ENCODE results near the gene CAPN14.

Gene CAPN14

DNA sequence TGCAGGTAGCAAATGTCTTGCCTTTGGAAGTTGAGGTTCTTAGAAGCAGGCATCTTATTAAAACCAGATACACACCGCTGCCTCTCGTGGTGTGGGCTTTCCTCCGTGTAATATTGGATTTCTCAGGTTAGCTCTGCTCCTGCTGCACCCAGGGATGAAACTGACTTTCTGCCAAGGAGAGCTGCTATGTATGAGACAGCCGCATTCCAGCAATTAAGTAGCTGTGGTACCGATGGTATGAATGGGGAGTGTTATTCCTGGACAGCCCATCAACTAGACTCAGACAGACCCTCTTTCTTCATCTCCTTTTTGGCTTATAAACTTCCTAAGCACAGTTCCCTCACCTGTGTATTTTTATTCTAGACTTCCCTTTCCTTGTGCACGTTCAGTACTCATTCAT lies 9.8 kb upstream of the CAPN14 start:
- no peak for DNase-seq (ENCODE audit: low spot score)

DNA sequence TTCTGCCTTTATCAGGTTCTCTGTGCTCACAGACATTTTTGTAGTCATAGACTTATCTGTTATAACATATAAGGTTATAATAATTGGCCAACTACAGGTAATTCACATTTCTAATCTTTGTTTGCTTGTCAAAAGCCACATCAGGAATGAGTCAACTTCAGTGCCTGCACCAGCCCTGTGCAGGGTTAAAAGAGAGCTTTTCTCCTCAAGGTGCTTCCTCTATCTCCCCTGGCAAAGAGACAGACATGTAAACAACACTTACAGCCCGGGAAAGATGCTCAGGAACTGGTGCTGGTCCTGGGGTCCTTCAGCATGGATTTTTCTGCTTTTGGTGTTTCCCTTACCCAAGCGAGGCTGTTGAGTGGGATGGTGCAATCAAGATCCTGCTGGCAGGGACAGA lies 9.0 kb upstream of the CAPN14 start:
- no peak for DNase-seq (ENCODE audit: low spot score)

DNA sequence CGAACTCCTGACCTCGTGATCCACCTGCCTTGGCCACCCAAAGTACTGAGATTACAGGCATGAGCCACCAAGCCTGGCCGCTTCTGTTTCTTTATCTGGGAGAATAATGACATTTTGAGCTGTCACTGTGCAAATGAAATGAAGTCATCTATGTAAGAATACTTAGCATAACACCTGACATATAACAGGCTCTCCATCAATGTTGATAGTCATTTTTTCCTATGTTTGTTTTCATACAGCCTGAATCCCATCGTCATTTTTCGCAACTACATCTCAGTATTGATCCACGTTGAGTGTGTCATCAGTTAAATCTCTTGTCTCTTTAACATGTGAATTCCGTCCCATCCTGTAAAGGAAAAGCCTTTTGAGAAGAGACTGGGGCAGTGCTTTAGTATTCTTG lies 6.4 kb upstream of the CAPN14 start:
- no peak for DNase-seq (ENCODE audit: low spot score)

DNA sequence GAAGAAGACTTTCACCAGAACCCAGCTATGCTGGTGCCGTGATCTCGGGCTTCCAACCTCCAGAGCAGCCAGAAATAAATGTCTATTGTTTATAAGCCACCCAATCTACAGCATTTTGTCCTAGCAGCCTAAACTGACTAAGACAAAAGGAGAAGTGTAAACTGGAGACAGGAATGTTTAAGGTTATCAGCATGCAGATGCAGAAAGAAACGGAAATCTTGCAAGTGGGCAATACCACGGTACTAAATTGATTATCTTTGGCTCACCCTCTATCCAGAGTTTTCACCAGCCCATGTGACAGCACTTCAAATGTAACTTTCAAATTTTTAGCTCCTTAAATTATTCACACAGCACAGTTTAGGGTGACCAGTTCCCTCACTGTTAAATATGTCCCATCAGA lies 5.7 kb upstream of the CAPN14 start:
- no peak for DNase-seq (ENCODE audit: low spot score)

DNA sequence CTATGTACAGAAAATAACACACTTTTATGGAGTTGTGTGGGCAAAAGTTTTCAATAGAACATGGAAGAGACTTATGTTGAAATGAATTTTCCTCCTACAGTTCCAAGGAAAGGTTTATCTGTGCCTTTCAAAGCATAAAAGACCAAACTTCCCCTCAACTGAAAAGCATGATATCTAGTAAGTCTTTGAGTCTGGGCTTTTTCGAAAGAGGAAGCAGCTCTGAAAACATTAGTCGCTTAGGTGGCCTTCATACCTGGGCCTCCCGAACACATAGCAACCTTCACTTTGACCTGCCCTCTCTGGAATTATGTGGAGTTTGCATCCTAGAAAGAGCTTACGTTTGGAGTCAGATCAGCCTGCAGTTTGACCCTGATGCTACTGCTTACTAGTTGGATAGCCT lies 4.8 kb upstream of the CAPN14 start:
- no peak for DNase-seq (ENCODE audit: low spot score)

DNA sequence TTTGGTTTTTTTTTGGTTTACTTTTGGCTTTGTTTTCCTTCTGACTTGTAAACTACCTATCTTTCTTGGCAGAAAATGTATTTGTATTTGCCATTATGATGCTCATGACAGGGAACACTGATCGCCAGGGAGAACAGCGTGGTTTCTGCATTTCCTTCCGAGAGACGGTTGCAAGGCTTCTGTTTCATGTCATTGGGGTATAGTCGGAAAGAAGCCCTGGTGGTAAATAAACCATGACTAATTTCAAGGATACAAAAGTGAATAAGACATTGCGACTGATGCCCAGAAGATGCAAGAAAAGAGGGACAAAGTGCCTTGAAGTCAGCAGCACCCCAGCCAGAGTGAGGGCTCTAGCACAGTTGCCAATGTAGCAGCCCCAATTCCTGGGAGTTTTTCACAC lies 4.2 kb upstream of the CAPN14 start:
- no peak for DNase-seq (ENCODE audit: low spot score)

DNA sequence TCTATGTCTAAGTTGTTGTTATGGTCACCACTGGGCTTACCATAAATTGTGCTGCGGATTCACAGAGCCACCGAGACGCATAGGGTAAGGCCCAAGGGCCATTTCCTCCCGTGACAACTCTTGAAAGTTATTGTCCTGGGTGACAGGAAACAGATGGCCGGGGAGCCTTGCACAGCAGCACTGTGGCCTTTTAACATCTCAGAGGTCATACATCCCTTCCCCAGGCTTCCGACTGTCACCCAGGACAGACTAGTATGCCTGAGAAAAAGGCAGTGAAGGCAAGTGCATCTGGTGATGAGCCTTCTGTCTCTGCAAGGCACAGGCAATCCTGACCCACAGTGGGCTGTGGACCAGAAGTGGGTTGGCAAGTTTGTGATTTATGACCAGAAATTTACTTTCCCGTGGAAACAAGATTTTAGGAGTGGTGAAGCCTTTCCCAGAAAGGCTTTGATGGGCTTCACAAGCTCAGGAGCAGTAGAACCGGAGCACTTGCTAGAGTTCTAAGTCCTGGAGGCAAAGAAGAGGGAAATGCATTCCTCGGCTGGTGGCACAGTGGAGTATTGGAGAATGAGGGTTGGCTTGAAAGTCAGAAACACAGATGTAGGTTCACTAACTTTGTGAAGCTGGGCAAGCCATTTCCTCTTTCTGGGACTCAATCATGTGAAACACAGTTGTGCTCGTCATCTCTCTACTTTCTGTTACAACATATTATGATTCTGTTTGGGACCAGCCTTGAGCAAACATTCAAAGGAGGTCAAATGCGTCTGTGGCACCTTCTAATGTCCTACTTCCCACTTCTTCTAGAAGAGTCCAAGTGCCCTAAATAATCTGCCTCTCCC lies 2.0 kb upstream of the CAPN14 start:
- DNase-seq (ENCODE audit: low spot score), result no peak

DNA sequence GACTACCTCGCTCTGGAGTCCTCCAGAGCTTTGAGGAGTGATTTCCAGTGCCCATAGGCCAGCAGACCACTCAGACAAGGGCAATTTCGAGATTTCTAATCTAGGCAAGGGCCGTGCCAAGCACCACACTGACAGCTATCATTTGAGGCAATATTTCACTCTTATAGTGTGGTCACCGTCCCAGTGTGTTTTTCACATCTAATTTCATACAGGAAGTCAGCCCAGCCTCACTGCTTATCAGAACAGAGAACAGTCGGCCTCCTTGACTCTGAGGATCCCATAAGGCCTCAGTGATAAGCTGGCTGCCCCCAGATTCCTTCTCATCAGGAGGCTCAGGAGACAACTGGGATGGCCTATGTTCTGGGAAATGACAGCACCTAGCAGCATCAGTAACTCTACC lies 581 bp downstream of the CAPN14 start:
- DNase-seq (ENCODE audit: low spot score), result no peak

DNA sequence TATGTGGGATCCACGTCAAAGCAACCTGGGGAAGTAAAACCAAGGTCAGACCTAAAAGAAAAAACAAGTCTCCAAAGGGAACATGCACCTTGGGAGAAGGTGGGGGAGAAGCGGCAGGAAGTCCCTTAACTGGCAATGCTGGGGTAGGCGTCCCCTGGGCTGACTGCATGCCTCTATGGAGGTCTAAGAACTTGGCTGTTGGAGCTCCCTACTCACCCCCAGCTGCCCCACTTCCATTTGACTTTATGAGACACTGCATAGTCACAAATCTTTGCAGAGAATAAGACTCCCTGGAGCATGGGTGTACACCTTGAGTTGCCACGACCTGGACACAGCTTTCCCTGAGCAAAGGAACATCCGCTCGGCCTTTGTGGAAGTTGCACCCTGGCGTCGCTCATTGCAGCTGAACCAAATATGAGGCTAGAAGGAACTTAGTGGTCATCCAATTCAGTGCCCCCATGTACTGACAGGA lies 2.8 kb downstream of the CAPN14 start:
- no peak for DNase-seq (ENCODE audit: low spot score)

DNA sequence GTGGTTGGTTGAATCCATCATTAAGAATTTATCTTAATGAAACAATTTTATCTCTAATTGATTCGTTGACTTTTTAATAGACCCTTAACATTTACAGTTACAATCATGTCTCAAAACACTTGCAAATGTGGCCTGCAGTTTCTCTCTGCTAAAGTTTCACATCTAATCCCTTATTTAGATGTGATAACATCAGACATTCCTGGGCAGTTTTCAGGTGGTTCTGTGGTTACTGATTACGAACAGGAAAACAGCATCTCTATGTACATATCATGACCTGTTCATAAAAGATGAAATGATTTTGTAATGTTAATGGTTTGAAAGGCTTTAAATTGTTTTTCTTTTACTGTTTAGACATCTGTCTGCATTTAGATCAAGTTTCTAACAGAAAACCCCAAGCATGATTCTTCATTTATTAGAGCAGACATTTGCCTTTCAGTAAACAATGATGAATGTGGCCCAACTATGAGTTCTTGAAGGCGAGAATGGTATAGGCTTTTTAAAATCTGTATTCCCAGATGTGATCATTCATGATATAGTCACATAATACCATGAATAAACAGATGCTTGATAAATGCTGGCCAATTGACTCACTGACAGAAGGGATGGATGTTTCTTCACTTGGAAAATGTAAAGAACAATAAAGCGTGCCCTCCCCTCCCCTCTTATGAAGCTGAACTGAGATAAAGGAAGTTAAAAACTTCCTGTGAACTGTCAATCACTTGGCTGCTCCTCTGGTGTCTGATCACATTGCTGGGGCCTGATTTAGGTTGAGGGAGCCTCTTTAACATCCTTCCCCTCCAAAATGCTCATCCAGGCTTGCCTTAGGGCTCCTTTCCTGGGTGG lies 3.5 kb downstream of the CAPN14 start:
- no peak for DNase-seq (ENCODE audit: low spot score)

DNA sequence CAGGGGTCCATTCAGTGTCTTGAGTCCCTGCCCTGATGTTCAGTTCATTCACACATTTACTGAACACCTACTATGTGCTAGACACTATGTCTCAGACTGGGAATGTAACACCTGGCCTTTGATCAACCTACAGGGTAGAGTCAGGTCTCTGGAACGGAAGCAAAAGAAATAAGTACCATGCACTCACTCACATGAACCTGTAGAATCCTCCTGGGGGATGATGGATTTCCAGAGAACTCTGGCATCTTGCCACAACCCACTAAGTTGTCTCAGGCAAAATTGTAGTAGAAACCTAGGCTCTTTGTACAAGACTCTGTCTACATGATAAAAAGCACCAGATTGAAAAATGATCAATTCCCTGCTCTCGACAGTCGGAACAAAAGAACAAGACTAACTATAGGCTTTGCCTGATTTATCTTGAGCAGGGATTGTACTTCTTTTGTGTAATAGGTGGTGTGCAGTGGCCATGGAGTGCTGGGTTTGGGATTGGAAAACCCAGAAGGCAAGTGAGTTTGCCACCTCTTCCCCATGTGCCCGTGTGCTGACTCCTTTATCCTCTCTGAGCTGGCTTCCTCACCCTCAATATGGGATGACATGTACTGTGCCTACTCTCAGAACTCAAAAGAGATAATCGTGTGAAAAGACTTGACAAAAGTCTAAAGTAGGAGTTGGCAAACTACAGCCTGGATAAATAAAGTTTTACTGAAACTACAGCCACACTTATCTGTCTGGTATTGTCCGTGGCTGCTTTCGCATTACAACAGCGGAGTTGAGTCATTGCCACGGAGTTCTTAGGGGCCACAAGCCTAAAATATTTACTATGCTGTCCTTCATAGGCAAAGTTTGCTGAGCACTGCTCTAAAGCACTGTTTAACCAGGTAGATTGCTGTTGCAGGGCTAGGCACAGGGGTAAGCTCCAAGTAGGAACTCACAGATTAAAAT lies 4.4 kb downstream of the CAPN14 start:
- DNase-seq (ENCODE audit: low spot score), result no peak

DNA sequence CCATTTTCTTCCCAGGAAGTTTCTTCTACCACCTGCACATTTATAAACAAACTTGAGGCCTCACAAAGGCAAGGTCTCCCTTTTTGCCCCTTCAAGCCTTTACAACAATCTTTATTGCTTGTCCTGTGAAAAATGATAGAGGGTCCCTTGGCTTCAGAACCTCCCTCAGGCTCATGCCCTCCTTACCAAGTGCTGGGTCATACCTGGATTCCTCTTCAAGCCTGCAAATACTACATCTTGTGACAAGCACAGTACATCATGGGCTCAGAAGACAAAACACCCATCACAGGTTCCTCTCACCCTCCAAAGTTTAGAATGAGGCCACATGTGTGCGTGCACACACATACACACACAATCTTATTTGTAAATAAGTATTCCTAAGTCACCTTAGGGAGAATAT lies 9.1 kb downstream of the CAPN14 start:
- no peak for DNase-seq (ENCODE audit: low spot score)

DNA sequence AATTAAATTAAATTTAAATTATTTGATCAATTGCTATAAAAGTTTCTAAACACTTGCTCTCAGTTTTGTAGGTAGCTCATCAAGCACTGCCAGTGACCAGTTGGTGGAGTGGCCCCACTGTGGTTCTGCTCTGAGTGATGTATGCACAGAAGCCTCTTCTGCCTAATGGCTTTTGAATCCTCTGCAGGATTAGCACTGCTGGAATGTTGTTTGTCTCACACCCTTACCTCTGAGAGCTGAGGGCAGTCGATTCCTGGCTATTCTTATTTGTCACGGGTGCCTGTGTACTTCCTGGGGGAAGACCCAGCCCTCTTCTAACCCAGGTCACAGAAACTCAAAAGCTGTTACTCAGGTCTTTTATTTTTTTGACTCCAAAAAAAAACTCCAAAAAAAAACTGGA lies 9.5 kb downstream of the CAPN14 start:
- DNase-seq (ENCODE audit: low spot score), result no peak

DNA sequence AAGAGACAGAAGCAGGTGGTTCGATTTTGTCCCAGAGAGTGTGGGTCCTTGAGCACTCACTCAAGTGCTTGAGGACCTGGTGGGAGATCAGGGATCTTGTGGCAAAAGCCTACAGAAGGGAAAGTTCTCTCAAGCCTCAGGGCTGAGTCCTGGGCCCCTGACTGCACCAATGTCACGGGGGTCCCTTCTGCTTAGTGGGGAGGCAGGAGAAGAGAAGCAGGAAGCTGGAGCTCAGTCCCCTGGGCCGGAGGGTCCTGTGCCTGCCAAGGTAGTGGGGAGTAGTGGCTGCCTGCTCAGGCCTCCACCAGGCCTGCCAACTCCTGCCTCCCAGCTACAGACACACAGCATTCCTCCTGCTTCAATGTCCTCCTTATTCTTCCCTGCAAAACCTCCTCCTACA lies 11.7 kb downstream of the CAPN14 start:
- DNase-seq (ENCODE audit: low spot score), result no peak

DNA sequence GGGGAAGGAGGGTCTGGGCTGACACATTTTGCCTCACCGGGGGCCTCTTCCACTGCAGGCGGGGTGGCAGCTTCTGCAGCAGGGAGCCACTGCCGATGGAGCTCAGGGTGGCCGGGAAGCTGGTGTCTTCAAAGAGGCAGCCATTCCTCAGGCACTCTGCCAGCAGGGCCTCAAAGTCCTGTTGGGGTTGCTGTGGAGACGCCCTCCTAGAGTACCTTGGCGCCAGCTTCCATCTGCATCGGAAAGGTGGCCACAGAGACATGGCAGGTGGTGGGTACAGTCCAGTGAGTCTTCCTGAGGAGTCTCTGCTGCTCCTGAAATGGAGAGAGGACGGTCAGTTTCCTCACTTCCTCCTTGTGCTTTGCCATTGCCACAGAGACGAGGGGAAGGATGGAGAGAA lies 12.1 kb downstream of the CAPN14 start:
- DNase-seq (ENCODE audit: low spot score), result no peak

DNA sequence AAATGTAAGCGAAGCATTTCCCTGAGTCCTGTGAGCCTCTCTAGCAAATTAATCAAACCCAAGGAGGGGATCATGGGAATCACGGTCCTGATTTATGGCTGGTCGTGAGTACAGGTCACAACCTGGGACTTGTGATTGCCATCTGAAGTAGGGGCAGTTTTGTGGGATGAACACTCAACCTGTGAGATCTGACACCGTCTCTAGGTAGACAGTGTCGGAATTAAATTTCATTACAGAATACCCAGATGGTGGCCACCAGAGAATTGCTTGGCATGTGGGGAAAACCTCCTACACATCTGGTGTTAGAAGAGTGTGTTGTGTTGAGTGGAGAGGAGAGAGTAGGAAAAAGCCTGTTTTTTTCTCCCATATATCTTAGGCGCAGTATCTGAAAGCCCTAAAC lies 12.5 kb downstream of the CAPN14 start:
- no peak for DNase-seq (ENCODE audit: low spot score)

DNA sequence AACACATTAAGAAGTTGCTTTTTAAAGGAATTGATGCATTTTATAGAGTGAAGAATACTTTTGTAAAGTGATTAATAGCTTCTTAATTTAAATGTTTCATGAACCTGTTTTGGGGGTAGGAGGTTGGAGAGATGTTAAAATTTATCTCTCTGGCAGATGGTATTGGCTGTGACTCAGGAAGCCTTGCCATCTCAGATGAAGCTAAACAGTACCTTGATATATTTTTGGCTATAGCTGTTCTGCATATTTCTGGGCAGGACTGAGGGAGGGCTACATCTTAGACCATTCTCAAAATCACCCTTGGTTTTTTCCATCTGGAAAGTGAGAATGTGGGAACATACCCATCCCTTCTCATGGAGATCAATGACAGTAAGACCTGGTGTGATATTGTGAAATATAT lies 13.4 kb downstream of the CAPN14 start:
- no peak for DNase-seq (ENCODE audit: low spot score)

DNA sequence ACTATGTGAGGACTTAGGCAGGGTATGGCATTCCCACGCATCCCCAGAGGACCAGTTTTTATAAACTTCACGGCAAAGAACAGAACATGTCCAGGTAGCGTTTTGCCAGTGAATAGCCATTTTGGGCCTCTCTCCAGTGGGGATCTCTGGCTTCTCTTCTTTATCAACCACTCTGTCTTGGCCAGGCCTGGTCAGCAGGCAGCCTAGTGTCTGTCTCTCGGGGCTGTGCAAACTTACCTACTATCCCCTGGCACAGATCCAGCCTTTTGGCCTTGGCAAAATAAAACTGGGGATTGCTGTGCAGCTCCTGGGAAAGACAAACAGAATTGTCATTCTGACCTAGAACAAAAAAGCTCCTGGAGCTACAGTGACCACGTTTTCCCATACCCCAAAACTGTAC lies 14.5 kb downstream of the CAPN14 start:
- no peak for DNase-seq (ENCODE audit: low spot score)

DNA sequence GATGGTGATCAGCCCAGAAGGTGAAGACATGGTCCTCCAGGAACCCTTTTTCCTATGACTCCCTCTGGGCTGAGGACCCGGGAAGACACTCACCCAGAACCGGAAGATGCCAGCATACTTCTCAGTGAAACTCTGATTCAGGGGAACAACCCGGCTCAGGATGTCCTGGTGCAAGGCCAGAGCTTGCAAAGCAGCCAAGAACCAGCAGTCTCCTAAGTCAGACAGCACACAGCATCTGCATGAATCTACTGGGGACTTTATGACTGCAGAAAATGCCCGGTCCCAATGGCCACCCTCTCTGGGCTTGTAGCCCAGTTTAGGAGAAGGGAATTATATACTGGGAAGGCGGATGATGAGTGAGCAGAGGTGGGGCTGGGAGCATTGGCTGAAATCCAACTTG lies 15.3 kb downstream of the CAPN14 start:
- no peak for DNase-seq (ENCODE audit: low spot score)

DNA sequence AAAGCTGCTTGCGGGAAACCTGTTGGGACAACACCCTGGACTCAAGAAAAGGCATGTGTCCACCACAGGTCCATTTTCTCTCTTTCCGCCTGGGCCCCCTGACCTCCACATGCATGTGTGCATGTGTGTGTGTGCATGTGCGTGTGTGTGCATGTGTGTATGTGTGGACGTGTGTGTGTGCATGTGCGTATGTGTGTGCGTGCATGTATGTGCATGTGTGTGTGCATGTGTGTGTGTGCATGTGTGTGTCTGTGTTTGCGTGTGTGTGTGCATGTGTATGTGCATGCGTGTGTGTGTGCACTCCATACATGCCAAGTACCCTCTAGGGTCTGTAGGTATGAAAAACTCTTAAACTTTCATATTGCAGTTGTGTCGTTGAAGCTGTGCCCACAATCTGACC lies 16.3 kb downstream of the CAPN14 start:
- no peak for DNase-seq (ENCODE audit: low spot score)

DNA sequence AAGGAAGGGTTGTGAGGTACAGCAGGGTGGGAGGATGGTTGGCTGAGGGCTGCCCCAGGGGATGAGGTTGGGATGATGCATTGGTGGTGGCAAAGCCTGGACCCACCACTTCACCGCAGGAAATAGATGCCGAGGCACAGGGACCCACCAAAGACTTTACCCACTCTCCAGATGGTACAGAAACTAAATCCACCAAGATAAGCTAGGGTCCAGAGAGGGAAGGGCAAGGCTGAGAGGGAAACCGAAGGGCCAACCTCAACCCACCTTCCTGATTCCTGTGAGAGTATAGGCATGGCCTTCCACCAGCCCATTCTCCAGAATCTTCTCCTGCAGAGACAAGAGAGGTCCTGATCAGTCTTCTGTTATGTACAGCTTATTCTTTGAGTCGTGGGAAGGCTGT lies 18.1 kb downstream of the CAPN14 start:
- DNase-seq (ENCODE audit: low spot score), result no peak

DNA sequence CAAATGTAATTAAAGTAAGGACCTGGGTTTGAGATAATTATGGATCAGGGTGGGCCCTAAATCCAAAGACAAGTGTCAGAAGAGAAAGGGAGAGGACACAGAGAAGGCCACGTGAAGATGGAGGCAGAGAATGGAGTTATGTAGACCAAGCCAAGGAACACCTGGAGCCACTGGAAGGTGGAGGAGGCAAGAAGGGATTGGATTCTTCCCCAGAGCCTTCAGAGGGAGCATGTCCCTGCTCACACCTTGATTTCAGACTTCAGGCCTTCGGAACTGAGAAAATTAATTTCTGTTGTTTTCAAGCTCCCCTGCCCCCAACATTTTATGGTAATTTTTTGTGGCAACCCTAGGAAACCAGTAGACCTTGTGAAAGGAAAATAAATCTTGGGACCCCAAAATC lies 19.6 kb downstream of the CAPN14 start:
- no peak for DNase-seq (ENCODE audit: low spot score)
